UCSD-AML1 (cell line): ENCODE measurements around the gene FAM53C.

Experiments
- DNase-seq: peaks from one replicate; lab custom pipeline; 2025; ENCODE audit not compliant: unreplicated experiment; lab: John Stamatoyannopoulos, UW

Gene FAM53C

GRCh38 chr5:138351056-138351455 lies 13.0 kb downstream of the FAM53C start:
- DNase-seq = no peak

- no peak for DNase-seq
Observed at GRCh38 chr5:138351517-138351916, 13.5 kb downstream of the FAM53C start.

- DNase-seq = peak; percentile 94
Observed at GRCh38 chr5:138352071-138352721, 14.1 kb downstream of the FAM53C start, which contains the start of gene KDM3B. TSS of gene KDM3B (plus strand) at chr5:138352685. CDS start at chr5:138352796, 111 bp downstream.

GRCh38 chr5:138352722-138353559 lies 14.9 kb downstream of the FAM53C start:
- DNase-seq = peak; percentile 84

GRCh38 chr5:138353560-138354080 lies 15.6 kb downstream of the FAM53C start:
- no peak for DNase-seq

GRCh38 chr5:138354387-138354786 lies 16.3 kb downstream of the FAM53C start:
- DNase-seq = no peak

- no peak for DNase-seq
Observed at GRCh38 chr5:138354926-138355378, 16.9 kb downstream of the FAM53C start.

- no peak for DNase-seq
Observed at GRCh38 chr5:138359621-138360020, 21.6 kb downstream of the FAM53C start.

- DNase-seq = no peak
Observed at GRCh38 chr5:138360941-138361452, 22.9 kb downstream of the FAM53C start.

GRCh38 chr5:138364576-138364975 lies 26.5 kb downstream of the FAM53C start:
- DNase-seq = no peak

GRCh38 chr5:138366632-138367382 lies 28.7 kb downstream of the FAM53C start:
- DNase-seq = no peak

GRCh38 chr5:138369261-138369660 lies 31.2 kb downstream of the FAM53C start:
- no peak for DNase-seq

GRCh38 chr5:138369706-138370105 lies 31.6 kb downstream of the FAM53C start:
- DNase-seq = no peak

- DNase-seq = no peak
Observed at GRCh38 chr5:138370537-138370936, 32.5 kb downstream of the FAM53C start.

GRCh38 chr5:138371454-138371853 lies 33.4 kb downstream of the FAM53C start:
- DNase-seq = no peak

GRCh38 chr5:138372225-138372624 lies 34.2 kb downstream of the FAM53C start:
- no peak for DNase-seq

- DNase-seq = no peak
Observed at GRCh38 chr5:138372653-138373052, 34.6 kb downstream of the FAM53C start.

- no peak for DNase-seq
Observed at GRCh38 chr5:138382347-138382746, 44.3 kb downstream of the FAM53C start.

- DNase-seq = no peak
Observed at GRCh38 chr5:138385660-138386059, 47.6 kb downstream of the FAM53C start.

- DNase-seq = no peak
Observed at GRCh38 chr5:138386290-138386689, 48.2 kb downstream of the FAM53C start.

GRCh38 chr5:138389332-138389731 lies 51.3 kb downstream of the FAM53C start:
- DNase-seq = no peak
